ENCODE results near the gene WWOX.
A peak's percentile ranks its signal among the peaks of the same experiment; 100 is the strongest.

DNA sequence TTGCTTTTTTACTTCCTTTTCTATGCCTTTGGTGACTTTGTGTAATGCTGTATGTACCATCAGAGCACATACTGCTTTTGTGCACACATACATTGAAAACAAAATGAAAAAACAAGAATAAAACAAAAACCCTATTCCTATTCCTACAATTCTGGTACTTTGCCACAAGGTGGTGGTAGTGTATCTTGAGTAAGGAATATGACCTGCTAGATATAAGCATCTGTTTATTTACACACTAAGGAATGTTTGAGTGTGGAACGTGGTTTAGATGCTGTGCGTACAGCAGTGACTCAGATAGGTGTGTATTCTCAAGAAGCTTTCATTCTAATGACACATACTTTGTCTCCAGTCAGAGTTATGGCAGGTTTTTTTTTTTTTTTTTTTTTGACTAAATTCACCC is 606.2 kb downstream of the WWOX start:
- TF ChIP-seq, protein P1, sequence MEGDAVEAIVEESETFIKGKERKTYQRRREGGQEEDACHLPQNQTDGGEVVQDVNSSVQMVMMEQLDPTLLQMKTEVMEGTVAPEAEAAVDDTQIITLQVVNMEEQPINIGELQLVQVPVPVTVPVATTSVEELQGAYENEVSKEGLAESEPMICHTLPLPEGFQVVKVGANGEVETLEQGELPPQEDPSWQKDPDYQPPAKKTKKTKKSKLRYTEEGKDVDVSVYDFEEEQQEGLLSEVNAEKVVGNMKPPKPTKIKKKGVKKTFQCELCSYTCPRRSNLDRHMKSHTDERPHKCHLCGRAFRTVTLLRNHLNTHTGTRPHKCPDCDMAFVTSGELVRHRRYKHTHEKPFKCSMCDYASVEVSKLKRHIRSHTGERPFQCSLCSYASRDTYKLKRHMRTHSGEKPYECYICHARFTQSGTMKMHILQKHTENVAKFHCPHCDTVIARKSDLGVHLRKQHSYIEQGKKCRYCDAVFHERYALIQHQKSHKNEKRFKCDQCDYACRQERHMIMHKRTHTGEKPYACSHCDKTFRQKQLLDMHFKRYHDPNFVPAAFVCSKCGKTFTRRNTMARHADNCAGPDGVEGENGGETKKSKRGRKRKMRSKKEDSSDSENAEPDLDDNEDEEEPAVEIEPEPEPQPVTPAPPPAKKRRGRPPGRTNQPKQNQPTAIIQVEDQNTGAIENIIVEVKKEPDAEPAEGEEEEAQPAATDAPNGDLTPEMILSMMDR (IDR thresholded peaks at IDR 0.05): peak; percentile 42 to 64 (median 55)
- TF ChIP-seq POLR2A (IDR thresholded peaks at IDR 0.05): no peak

All from right lobe of liver (tissue), 4 donors.